Measurements from ENCODE around the gene PSPH. TPM values are rescaled to one million over a fixed set of nuclear protein-coding genes. Genes with fewer than 3 reads are reported as not detected.

The PSPH gene
- polyA plus RNA-seq, 1 of the 3 experiments (the other 2 are of a cell fraction) = 50.5 TPM

DNA sequence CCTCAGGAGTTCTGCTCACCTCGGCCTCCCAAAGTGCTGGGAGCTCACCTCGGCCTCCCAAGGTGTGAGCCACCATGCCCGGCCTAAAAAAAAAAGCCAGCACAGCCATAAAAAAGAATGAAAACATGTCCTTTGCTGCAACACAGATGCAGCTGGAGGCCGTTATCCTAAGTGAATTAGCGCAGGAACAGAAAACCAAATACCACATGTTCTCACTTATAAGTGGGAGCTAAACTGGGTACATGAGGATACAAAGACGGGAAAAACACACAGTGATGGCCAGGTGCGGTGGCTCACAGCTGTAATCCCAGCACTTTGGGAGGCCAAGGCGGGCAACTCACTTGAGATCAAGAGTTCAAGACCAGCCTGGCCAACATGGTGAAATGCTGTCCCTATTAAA lies 20.9 kb downstream of the PSPH start:
- Histone ChIP-seq H4K20me1 (ENCODE audit: insufficient read depth) (no peaks in the 10 kb centered on the region), H3K36me3 (replicated peaks in 1 of 2; ENCODE audit: control insufficient read depth in 1 of 2, insufficient read depth in 2 of 2, low read length in 1 of 2) (peaks cover 4 to 47% of the 10 kb centered on the region in 2 experiments), H3F3A (replicated peaks; ENCODE audit: insufficient read depth) (peaks cover 13% of the 10 kb centered on the region), H3K27ac (ENCODE audit: low read depth in 2 of 2, low read length in 1 of 2) (no peak overlapping the region), H2AFZ (ENCODE audit: low read depth) (no peak overlapping the region), H3K9ac (no peak overlapping the region), H3K4me2 (no peak overlapping the region), H3K9me3 (no peaks in the 10 kb centered on the region), H3K9me2 (no peaks in the 10 kb centered on the region), H3K4me1 (ENCODE audit: control insufficient read depth in 1 of 2, insufficient read depth in 2 of 2, low read depth in 1 of 2, low read length in 1 of 2) (no peaks in the 10 kb centered on the region; a peak in 1 of 4 replicates), H3K4me3 (ENCODE audit: low read depth in 2 of 2, low read length in 1 of 2) (no peak overlapping the region), H3K27me3 (ENCODE audit: insufficient read depth) (no peaks in the 10 kb centered on the region), H3K79me2 (ENCODE audit: insufficient read depth) (peaks cover 11% of the 10 kb centered on the region)
- 80% methylated on average over 8 of the region's 8 CpGs for WGBS (ENCODE audit: low lambda C conversion rate)
- DNase-seq = no peak
- TF ChIP-seq EP300 (IDR thresholded peaks at IDR 0.05; ENCODE audit: borderline replicate concordance in 1 of 2, low read depth in 1 of 2, low read length in 1 of 2) (peak in 1 of 2 experiments; percentile 48; a peak in 1 of 4 replicates), RCOR1 (IDR thresholded peaks at IDR 0.05; ENCODE audit: low read length) (no peak), MXI1 (IDR thresholded peaks at IDR 0.05; ENCODE audit: low read depth, low read length) (0 out of 2 replicates have a peak, but pooled peaks have one; percentile 21)
- CTCF ChIA-PET = interaction anchor here (1.8 kb wide), 1 partner anchor 26 kb away, joined by 4 read pairs; no protein-coding TSS in a partner anchor
- POLR2A ChIA-PET = interaction anchor here (0.6 to 1.0 kb wide), 2 partner anchors 21 to 522 kb away, joined by 3 to 4 read pairs; partner anchors contain the start of genes CCT6A and PSPH

DNA sequence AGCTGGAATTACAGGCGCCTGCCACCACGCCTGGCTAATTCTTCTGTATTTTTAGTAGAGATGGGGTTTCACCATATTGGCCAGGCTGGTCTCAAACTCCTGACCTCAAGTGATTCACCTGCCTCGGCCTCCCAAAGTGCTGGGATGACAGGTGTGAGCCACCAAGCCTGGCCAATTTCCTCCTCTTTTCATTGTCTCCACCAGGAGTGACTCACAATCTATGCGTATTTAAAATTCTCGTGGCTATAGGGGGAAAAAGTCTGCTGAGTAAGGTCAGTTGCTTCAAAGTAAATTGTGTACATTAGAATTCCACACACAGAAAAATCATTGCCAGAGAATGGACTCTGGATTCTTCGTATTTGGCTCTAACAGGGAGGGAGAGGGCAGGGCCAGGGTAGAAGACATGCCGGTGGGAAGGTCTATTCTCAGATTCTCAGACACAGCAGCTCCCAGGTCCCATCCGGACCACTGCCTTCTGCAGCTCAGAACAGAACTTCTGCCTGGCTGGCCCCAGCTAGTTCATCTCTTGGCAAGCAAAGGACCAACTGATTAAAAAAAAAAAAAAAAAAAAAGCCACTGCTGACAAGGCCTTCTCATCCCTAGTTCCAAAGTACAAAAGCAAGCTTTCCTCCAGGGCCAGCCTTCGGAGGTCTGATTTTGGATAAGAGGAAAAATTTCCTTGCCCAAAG lies 22.2 kb downstream of the PSPH start:
- Histone ChIP-seq H3K27ac (ENCODE audit: low read depth in 2 of 2, low read length in 1 of 2) (no peak overlapping the region), H3K9me2 (no peaks in the 10 kb centered on the region), H2AFZ (ENCODE audit: low read depth) (no peak overlapping the region), H3K27me3 (ENCODE audit: insufficient read depth) (no peaks in the 10 kb centered on the region), H4K20me1 (ENCODE audit: insufficient read depth) (no peaks in the 10 kb centered on the region), H3K4me3 (ENCODE audit: low read depth in 2 of 2, low read length in 1 of 2) (no peak overlapping the region), H3K9ac (no peak overlapping the region), H3K4me1 (ENCODE audit: control insufficient read depth in 1 of 2, insufficient read depth in 2 of 2, low read depth in 1 of 2, low read length in 1 of 2) (no peaks in the 10 kb centered on the region; a peak in 1 of 4 replicates), H3K9me3 (no peaks in the 10 kb centered on the region), H3K79me2 (ENCODE audit: insufficient read depth) (peaks cover 11% of the 10 kb centered on the region), H3K36me3 (replicated peaks in 1 of 2; ENCODE audit: control insufficient read depth in 1 of 2, insufficient read depth in 2 of 2, low read length in 1 of 2) (peaks cover 4 to 54% of the 10 kb centered on the region in 2 experiments), H3F3A (replicated peaks; ENCODE audit: insufficient read depth) (peaks cover 7% of the 10 kb centered on the region), H3K4me2 (no peak overlapping the region)
- TF ChIP-seq TEAD4 (IDR thresholded peaks at IDR 0.05; ENCODE audit: borderline replicate concordance, insufficient read depth) (no peak), GABPA (IDR thresholded peaks at IDR 0.05; ENCODE audit: low read depth) (no peak), NFIC (IDR thresholded peaks at IDR 0.05; ENCODE audit: borderline replicate concordance) (no peak), SMC3 (IDR thresholded peaks at IDR 0.05; ENCODE audit: low read depth, low read length) (no peak), EP300 (IDR thresholded peaks at IDR 0.05; ENCODE audit: borderline replicate concordance in 1 of 2, low read depth in 1 of 2, low read length in 1 of 2) (no peak), RAD21 (IDR thresholded peaks at IDR 0.05; ENCODE audit: low read length) (no peak), FOSL2 (IDR thresholded peaks at IDR 0.05; ENCODE audit: borderline replicate concordance, low read depth) (no peak)
- TF ChIP-seq, protein P1, sequence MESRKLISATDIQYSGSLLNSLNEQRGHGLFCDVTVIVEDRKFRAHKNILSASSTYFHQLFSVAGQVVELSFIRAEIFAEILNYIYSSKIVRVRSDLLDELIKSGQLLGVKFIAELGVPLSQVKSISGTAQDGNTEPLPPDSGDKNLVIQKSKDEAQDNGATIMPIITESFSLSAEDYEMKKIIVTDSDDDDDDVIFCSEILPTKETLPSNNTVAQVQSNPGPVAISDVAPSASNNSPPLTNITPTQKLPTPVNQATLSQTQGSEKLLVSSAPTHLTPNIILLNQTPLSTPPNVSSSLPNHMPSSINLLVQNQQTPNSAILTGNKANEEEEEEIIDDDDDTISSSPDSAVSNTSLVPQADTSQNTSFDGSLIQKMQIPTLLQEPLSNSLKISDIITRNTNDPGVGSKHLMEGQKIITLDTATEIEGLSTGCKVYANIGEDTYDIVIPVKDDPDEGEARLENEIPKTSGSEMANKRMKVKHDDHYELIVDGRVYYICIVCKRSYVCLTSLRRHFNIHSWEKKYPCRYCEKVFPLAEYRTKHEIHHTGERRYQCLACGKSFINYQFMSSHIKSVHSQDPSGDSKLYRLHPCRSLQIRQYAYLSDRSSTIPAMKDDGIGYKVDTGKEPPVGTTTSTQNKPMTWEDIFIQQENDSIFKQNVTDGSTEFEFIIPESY (IDR thresholded peaks at IDR 0.05; ENCODE audit: borderline replicate concordance, low read depth) = no peak
- TF ChIP-seq, protein P2, sequence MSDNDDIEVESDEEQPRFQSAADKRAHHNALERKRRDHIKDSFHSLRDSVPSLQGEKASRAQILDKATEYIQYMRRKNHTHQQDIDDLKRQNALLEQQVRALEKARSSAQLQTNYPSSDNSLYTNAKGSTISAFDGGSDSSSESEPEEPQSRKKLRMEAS (IDR thresholded peaks at IDR 0.05; ENCODE audit: low read depth) = no peak
- CTCF ChIA-PET = interaction anchor here (0.6 kb wide), 1 partner anchor 479 kb away, joined by 3 read pairs; no protein-coding TSS in a partner anchor
- 81% methylated on average over 9 of the region's 9 CpGs for WGBS (ENCODE audit: low lambda C conversion rate)
- no peak for DNase-seq
- POLR2A ChIA-PET = no interaction called here
